ENCODE results near the gene GBE1. TPM values are rescaled to one million over a fixed set of nuclear protein-coding genes. Genes with fewer than 3 reads are reported as not detected.

The GBE1 gene
- total RNA-seq, 1 experiment from 2014 or later: 9.2 TPM

DNA sequence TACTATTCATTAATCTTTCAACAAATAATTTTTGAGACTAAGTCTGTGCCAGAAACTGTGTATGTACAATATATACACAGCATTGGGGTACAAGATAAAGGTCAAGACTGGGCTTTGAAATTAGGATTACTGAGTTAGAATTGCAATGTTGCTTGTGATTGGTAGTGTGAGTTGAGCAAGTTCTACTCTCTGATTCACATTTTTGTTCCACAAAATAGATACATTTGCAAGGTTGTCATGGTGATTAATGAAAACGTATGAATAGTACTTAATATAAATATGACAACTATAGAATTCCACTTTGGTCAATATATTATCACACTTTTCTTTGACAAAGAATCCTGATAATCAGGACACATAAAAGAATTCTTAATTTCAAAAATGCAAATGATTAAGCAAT is 314.6 kb downstream of the GBE1 start (continued):
- TF ChIP-seq, protein P1, sequence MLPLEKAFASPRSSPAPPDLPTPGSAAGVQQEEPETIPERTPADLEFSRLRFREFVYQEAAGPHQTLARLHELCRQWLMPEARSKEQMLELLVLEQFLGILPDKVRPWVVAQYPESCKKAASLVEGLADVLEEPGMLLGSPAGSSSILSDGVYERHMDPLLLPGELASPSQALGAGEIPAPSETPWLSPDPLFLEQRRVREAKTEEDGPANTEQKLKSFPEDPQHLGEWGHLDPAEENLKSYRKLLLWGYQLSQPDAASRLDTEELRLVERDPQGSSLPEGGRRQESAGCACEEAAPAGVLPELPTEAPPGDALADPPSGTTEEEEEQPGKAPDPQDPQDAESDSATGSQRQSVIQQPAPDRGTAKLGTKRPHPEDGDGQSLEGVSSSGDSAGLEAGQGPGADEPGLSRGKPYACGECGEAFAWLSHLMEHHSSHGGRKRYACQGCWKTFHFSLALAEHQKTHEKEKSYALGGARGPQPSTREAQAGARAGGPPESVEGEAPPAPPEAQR (CRISPR knock-in tag; IDR thresholded peaks at IDR 0.05): no peak
- TF ChIP-seq, protein P2, sequence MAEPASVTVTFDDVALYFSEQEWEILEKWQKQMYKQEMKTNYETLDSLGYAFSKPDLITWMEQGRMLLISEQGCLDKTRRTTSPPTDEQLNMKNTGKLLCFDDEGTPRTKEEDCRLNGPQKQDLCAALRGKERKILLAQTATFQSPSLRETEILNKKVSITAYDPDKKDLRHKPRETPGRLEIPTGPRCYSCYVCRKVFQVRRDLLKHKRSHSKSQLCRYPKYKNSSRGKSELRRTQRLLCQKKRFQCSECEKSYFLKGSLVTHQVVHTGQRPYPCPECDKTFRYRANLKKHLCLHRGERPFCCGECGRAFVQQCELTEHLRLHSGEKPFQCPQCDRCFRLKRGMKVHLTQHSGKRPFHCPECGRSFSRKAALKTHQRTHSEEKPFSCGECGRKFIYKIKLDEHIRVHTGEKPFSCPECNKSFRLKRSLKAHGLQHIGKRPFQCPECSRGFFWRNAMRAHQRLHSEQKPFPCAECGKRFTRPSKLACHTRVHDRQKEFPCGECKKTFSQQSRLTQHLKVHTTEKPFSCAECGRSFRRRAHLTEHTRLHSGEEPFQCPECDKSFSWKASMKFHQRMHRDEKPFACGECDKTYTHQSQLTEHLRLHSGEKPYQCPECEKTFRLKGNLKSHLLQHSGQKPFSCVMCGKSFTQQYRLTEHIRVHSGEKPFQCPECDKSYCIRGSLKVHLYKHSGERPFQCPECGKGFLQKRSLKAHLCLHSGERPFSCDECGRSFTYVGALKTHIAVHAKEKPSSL (CRISPR knock-in tag; conservative IDR thresholded peaks at IDR 0.05): no peak
- TF ChIP-seq GTF2I (CRISPR knock-in tag; conservative IDR thresholded peaks at IDR 0.05): no peak
- no peak for TF ChIP-seq RORB (CRISPR knock-in tag; IDR thresholded peaks at IDR 0.05)
- TF ChIP-seq, protein P3, sequence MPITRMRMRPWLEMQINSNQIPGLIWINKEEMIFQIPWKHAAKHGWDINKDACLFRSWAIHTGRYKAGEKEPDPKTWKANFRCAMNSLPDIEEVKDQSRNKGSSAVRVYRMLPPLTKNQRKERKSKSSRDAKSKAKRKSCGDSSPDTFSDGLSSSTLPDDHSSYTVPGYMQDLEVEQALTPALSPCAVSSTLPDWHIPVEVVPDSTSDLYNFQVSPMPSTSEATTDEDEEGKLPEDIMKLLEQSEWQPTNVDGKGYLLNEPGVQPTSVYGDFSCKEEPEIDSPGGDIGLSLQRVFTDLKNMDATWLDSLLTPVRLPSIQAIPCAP (CRISPR knock-in tag; IDR thresholded peaks at IDR 0.05): no peak
- no peak for TF ChIP-seq SMAD3 (CRISPR knock-in tag; IDR thresholded peaks at IDR 0.05; ENCODE audit: borderline replicate concordance)
- no peak for TF ChIP-seq TP53 (CRISPR knock-in tag; IDR thresholded peaks at IDR 0.05)
- TF ChIP-seq, protein P4, sequence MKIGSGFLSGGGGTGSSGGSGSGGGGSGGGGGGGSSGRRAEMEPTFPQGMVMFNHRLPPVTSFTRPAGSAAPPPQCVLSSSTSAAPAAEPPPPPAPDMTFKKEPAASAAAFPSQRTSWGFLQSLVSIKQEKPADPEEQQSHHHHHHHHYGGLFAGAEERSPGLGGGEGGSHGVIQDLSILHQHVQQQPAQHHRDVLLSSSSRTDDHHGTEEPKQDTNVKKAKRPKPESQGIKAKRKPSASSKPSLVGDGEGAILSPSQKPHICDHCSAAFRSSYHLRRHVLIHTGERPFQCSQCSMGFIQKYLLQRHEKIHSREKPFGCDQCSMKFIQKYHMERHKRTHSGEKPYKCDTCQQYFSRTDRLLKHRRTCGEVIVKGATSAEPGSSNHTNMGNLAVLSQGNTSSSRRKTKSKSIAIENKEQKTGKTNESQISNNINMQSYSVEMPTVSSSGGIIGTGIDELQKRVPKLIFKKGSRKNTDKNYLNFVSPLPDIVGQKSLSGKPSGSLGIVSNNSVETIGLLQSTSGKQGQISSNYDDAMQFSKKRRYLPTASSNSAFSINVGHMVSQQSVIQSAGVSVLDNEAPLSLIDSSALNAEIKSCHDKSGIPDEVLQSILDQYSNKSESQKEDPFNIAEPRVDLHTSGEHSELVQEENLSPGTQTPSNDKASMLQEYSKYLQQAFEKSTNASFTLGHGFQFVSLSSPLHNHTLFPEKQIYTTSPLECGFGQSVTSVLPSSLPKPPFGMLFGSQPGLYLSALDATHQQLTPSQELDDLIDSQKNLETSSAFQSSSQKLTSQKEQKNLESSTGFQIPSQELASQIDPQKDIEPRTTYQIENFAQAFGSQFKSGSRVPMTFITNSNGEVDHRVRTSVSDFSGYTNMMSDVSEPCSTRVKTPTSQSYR (CRISPR knock-in tag; IDR thresholded peaks at IDR 0.05): no peak
- TF ChIP-seq, protein P5, sequence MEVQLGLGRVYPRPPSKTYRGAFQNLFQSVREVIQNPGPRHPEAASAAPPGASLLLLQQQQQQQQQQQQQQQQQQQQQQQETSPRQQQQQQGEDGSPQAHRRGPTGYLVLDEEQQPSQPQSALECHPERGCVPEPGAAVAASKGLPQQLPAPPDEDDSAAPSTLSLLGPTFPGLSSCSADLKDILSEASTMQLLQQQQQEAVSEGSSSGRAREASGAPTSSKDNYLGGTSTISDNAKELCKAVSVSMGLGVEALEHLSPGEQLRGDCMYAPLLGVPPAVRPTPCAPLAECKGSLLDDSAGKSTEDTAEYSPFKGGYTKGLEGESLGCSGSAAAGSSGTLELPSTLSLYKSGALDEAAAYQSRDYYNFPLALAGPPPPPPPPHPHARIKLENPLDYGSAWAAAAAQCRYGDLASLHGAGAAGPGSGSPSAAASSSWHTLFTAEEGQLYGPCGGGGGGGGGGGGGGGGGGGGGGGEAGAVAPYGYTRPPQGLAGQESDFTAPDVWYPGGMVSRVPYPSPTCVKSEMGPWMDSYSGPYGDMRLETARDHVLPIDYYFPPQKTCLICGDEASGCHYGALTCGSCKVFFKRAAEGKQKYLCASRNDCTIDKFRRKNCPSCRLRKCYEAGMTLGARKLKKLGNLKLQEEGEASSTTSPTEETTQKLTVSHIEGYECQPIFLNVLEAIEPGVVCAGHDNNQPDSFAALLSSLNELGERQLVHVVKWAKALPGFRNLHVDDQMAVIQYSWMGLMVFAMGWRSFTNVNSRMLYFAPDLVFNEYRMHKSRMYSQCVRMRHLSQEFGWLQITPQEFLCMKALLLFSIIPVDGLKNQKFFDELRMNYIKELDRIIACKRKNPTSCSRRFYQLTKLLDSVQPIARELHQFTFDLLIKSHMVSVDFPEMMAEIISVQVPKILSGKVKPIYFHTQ (CRISPR knock-in tag; IDR thresholded peaks at IDR 0.05): no peak
- TF ChIP-seq IRF2 (CRISPR knock-in tag; IDR thresholded peaks at IDR 0.05; ENCODE audit: borderline replicate concordance, low read depth): no peak

DNA sequence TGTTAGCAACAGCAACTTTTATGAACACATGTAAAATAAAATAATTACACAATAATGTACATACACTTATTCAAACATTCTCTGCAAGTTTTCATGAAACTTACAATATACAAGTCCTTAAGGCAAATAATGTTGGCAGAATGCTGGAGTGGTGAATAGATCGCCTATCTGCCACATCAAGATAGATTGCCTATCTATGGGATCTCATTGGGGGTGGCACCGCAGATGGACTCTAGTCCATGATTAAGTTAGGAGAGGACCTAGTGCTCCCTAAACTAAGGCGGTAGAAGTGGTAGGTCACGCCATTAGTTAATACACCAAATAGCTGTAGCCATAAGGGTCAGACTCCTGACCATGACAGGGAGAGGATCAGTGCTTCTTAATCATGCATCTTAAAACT is 315.7 kb downstream of the GBE1 start:
- TF ChIP-seq HMGA2 (CRISPR knock-in tag; IDR thresholded peaks at IDR 0.05): no peak
- H3K4me1 Mint-ChIP-seq: no peaks in the 10 kb centered on the region
- DNase-seq (ENCODE audit: low spot score): no peak
- peaks cover 8% of the 10 kb centered on the region for H3K9me3 Mint-ChIP-seq
- H3K27me3 Mint-ChIP-seq (ENCODE audit: low read depth): no peaks in the 10 kb centered on the region
- CTCF ChIA-PET: interaction anchor here (0.7 kb wide), 1 partner anchor 404 kb away, joined by 4 read pairs; no protein-coding TSS in a partner anchor
- POLR2A ChIA-PET: no interaction called here
- H3K4me3 Mint-ChIP-seq: no peak overlapping the region
- no peak overlapping the region for H3K27ac Mint-ChIP-seq
- no peaks in the 10 kb centered on the region for H3K36me3 Mint-ChIP-seq
- ATAC-seq: no peak

DNA sequence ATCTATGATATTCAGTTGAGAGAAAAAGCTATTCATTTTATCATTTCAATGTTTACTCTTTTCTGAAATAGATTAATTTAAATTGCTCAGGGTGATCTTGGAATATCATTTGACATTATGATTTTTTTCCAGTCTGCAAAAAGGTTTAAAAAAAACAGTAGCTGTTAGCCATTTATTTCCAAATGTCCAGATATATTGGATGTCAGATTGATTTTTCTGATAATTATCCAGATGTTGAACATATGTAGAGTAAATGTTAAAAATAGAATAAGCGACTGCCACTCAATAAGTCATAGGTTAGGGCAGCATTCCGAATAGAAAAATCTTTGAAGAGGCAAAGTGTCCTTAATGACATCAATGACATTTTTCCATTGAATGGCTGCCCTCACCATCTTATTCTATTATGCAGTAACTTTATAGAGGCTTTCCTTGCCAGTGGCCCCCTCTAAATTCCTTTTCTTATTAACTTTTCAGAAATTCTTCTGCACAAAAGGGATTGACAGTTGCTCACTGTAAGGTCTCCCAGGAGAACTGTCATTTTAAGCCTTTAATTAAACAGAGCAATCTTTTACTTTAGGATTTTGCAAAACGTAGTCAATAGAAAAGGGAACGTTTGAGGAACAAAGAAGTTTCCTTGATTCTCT is 316.5 kb downstream of the GBE1 start:
- Mint-ChIP-seq H3K4me1 (0 out of 2 replicates have a peak, but pooled peaks cover 2% of the 10 kb centered on the region), H3K27ac (no peak overlapping the region), H3K4me3 (no peak overlapping the region), H3K27me3 (ENCODE audit: low read depth) (no peaks in the 10 kb centered on the region), H3K9me3 (peaks cover 8% of the 10 kb centered on the region), H3K36me3 (no peaks in the 10 kb centered on the region)
- DNase-seq (ENCODE audit: low spot score) (no peak), ATAC-seq (no peak)
- TF ChIP-seq NFE2L1 (CRISPR knock-in tag; IDR thresholded peaks at IDR 0.05): no peak
- TF ChIP-seq, protein P6, sequence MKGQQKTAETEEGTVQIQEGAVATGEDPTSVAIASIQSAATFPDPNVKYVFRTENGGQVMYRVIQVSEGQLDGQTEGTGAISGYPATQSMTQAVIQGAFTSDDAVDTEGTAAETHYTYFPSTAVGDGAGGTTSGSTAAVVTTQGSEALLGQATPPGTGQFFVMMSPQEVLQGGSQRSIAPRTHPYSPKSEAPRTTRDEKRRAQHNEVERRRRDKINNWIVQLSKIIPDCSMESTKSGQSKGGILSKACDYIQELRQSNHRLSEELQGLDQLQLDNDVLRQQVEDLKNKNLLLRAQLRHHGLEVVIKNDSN (CRISPR knock-in tag; IDR thresholded peaks at IDR 0.05): no peak
- TF ChIP-seq, protein P7, sequence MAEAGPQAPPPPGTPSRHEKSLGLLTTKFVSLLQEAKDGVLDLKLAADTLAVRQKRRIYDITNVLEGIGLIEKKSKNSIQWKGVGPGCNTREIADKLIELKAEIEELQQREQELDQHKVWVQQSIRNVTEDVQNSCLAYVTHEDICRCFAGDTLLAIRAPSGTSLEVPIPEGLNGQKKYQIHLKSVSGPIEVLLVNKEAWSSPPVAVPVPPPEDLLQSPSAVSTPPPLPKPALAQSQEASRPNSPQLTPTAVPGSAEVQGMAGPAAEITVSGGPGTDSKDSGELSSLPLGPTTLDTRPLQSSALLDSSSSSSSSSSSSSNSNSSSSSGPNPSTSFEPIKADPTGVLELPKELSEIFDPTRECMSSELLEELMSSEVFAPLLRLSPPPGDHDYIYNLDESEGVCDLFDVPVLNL (CRISPR knock-in tag; IDR thresholded peaks at IDR 0.05; ENCODE audit: borderline replicate concordance, low read depth): no peak
- ChIA-PET CTCF (no interaction called here), POLR2A (no interaction called here)
